NCI-H82 (cell line): ENCODE measurements around the gene OXNAD1.

Experiments
- DNase-seq: peaks from one replicate; lab custom pipeline; 2025; lab: John Stamatoyannopoulos, UW

Gene OXNAD1

GRCh38 chr3:16247282-16248061 is 17.5 kb upstream of the OXNAD1 start:
- peak; percentile 88 for DNase-seq

GRCh38 chr3:16248556-16248955 is 16.5 kb upstream of the OXNAD1 start:
- no peak for DNase-seq

GRCh38 chr3:16249336-16249735 is 15.7 kb upstream of the OXNAD1 start:
- peak; percentile 66 for DNase-seq

- DNase-seq = no peak
These were observed 15.1 kb upstream of the OXNAD1 start for GRCh38 chr3:16249886-16250285.

- no peak for DNase-seq
These were observed 13.5 kb upstream of the OXNAD1 start for GRCh38 chr3:16251316-16252085.

GRCh38 chr3:16252243-16252978 is 12.6 kb upstream of the OXNAD1 start:
- no peak for DNase-seq

- DNase-seq = no peak
These were observed 12.0 kb upstream of the OXNAD1 start for GRCh38 chr3:16252988-16253387.

- DNase-seq = no peak
These were observed 11.4 kb upstream of the OXNAD1 start for GRCh38 chr3:16253601-16254000.

- DNase-seq = no peak
These were observed 10.1 kb upstream of the OXNAD1 start for GRCh38 chr3:16254916-16255315.

GRCh38 chr3:16255326-16255725 is 9.7 kb upstream of the OXNAD1 start:
- no peak for DNase-seq

- DNase-seq = no peak
These were observed 9.3 kb upstream of the OXNAD1 start for GRCh38 chr3:16255726-16256125.

- DNase-seq = no peak
These were observed 7.7 kb upstream of the OXNAD1 start for GRCh38 chr3:16257309-16257708.

- DNase-seq = no peak
These were observed 6.8 kb upstream of the OXNAD1 start for GRCh38 chr3:16258177-16258576.

- DNase-seq = no peak
These were observed 6.1 kb upstream of the OXNAD1 start for GRCh38 chr3:16258866-16259265.

- no peak for DNase-seq
These were observed 5.0 kb upstream of the OXNAD1 start for GRCh38 chr3:16260046-16260445.

GRCh38 chr3:16262174-16262573 is 2.8 kb upstream of the OXNAD1 start:
- no peak for DNase-seq

GRCh38 chr3:16264174-16264707 is 771 bp upstream of the OXNAD1 start:
- DNase-seq = no peak

- DNase-seq = no peak
These were observed 409 bp downstream of the OXNAD1 start for GRCh38 chr3:16265455-16265786.

GRCh38 chr3:16266714-16267113 is 1.7 kb downstream of the OXNAD1 start:
- DNase-seq = no peak

- DNase-seq = no peak
These were observed 5.8 kb downstream of the OXNAD1 start for GRCh38 chr3:16270855-16271254.

GRCh38 chr3:16272588-16272987 is 7.6 kb downstream of the OXNAD1 start:
- no peak for DNase-seq

GRCh38 chr3:16273867-16274266 is 8.9 kb downstream of the OXNAD1 start:
- no peak for DNase-seq

- DNase-seq = no peak
These were observed 12.5 kb downstream of the OXNAD1 start for GRCh38 chr3:16277471-16277870.
